LNCaP clone FGC (cell line): ENCODE measurements around the gene NOX3.

Source experiments
- DNase-seq: peaks from one replicate; pipeline ENCODE4 v3.0.0-alpha.2; 2011; ENCODE audit warnings: low read depth
- H3K4me3 ChIP-seq: 2 replicates; pipeline ENCODE4 v1.5.1; 2011; ENCODE audit warnings: mild to moderate bottlenecking, low read depth, low read length, control low read depth
- CTCF ChIP-seq: IDR thresholded peaks from 2 replicates; pipeline ENCODE4 v1.5.1; 2012; ENCODE audit warnings: mild to moderate bottlenecking; ENCODE audit not compliant: control insufficient read depth, insufficient read depth; ENCODE audit errors: extremely low read depth

Gene NOX3

GRCh38 chr6:155434096-155434495, 21.5 kb downstream of the NOX3 start:
- no peak for TF ChIP-seq CTCF
- no peak for DNase-seq
- no peak overlapping the region for H3K4me3 ChIP-seq

- DNase-seq, result no peak
- no peak for TF ChIP-seq CTCF
- H3K4me3 ChIP-seq, result no peak overlapping the region
Observed at GRCh38 chr6:155432293-155432692, 23.3 kb downstream of the NOX3 start.

GRCh38 chr6:155429321-155429893, 26.2 kb downstream of the NOX3 start:
- TF ChIP-seq CTCF, result no peak
- DNase-seq, result no peak
- no peak overlapping the region for H3K4me3 ChIP-seq

GRCh38 chr6:155426408-155426945, 29.2 kb downstream of the NOX3 start:
- no peak overlapping the region for H3K4me3 ChIP-seq
- no peak for TF ChIP-seq CTCF
- no peak for DNase-seq

GRCh38 chr6:155424181-155424580, 31.5 kb downstream of the NOX3 start:
- DNase-seq, result no peak
- TF ChIP-seq CTCF, result no peak
- no peak overlapping the region for H3K4me3 ChIP-seq

GRCh38 chr6:155422635-155423034, 33.0 kb downstream of the NOX3 start:
- TF ChIP-seq CTCF, result no peak
- no peak for DNase-seq
- H3K4me3 ChIP-seq, result no peak overlapping the region

- no peak for DNase-seq
- TF ChIP-seq CTCF, result no peak
- H3K4me3 ChIP-seq, result no peak overlapping the region
Observed at GRCh38 chr6:155420492-155420891, 35.1 kb downstream of the NOX3 start.
